GM20000 (cell line): ENCODE measurements around the gene TTLL5.

Source experiments
- DNase-seq: peaks from one replicate; pipeline ENCODE4 v3.0.0; 2012; ENCODE audit warnings: low spot score
- TF ChIP-seq, protein P1 (sequence below): IDR thresholded peaks from 2 replicates; pipeline ENCODE4 v1.5.1; 2012; ENCODE audit warnings: mild to moderate bottlenecking, control low read depth; ENCODE audit errors: extremely low read depth, missing control alignments

The TTLL5 gene

DNA sequence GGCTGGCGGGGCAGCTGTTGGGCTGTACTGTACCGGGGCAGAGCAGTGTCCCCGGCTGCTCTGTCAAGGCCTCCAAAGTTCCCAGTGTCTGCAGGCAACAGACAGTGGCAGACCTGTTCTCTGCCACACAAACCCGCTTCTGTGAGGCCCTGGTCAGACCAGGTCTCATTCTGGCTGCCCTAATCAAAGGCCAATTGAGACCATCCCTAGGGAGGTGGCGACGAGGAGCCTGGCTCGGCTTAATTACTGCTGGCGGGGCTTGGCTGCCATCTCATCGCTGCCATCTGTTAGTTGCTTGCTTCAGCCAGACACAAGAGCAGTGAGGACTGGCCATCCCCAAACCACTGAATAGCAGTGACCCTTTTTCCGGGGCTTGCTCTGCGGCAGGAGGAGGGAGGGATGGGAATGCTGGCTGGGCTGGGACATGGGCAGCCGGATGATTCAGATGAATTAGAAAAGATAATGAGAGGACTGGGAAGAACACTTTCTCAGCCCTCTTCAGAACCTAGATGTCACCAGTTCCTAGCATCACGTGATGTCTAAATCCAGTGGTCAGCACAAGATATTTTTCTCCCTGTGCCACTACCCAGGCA, 24.9 kb upstream of the TTLL5 start:
- DNase-seq, result no peak
- TF ChIP-seq, protein P1, sequence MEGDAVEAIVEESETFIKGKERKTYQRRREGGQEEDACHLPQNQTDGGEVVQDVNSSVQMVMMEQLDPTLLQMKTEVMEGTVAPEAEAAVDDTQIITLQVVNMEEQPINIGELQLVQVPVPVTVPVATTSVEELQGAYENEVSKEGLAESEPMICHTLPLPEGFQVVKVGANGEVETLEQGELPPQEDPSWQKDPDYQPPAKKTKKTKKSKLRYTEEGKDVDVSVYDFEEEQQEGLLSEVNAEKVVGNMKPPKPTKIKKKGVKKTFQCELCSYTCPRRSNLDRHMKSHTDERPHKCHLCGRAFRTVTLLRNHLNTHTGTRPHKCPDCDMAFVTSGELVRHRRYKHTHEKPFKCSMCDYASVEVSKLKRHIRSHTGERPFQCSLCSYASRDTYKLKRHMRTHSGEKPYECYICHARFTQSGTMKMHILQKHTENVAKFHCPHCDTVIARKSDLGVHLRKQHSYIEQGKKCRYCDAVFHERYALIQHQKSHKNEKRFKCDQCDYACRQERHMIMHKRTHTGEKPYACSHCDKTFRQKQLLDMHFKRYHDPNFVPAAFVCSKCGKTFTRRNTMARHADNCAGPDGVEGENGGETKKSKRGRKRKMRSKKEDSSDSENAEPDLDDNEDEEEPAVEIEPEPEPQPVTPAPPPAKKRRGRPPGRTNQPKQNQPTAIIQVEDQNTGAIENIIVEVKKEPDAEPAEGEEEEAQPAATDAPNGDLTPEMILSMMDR, result no peak

DNA sequence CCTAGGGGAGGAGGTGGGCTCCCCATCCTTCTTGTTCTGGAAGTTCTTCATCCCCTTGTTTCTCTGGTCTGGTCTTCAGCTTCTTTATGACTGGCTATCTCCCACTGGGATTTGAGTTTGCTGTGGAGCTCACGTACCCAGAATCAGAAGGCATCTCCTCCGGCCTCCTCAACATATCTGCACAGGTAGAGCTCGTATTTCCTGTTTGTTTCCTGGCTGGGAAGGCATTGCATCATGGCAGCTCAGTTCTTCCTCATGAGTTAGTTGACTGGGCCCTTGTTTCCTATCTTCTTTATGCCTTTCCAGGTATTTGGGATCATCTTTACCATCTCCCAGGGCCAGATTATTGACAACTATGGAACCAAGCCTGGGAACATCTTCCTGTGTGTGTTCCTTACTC, 20.2 kb upstream of the TTLL5 start:
- TF ChIP-seq, protein P1, result no peak
- no peak for DNase-seq

DNA sequence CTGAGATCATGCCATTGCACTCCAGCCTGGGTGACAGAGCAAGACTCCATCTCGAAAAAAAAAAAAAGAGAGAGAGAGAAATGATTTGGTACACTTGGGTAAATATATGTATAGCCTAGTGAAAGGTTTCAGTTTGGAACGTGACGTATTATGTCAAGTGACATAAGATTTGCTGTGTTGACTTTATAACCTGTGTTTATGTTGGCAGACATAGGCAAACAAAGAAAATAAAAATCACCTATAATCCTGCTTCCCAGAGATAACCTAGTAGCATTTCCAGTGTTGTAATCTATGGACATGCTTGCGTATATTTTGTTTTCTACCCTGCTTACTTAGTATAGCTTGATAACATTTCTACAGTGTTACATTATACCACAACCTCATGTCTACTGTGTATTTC, 17.1 kb upstream of the TTLL5 start:
- TF ChIP-seq, protein P1, result no peak
- DNase-seq, result no peak

DNA sequence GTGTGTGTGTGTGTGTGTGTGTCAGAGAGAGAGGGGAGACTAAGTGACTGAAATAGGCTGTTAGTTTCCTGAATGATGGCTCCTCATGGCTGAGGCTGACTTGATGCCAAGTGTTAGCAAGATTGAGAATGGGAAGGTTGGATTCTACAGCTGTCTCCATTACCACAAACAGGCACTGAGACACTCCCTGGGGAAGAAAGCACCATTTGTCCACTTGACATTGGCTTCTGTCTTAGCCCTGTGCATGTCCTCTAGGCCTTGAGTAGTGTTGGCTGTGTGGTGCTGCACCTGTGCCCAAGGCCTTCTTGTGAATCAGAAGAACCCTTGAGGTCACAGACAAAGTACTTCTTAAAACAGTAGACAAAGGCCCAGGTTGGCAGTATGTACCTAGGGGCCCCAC, 16.0 kb upstream of the TTLL5 start:
- no peak for DNase-seq
- TF ChIP-seq, protein P1, result no peak

DNA sequence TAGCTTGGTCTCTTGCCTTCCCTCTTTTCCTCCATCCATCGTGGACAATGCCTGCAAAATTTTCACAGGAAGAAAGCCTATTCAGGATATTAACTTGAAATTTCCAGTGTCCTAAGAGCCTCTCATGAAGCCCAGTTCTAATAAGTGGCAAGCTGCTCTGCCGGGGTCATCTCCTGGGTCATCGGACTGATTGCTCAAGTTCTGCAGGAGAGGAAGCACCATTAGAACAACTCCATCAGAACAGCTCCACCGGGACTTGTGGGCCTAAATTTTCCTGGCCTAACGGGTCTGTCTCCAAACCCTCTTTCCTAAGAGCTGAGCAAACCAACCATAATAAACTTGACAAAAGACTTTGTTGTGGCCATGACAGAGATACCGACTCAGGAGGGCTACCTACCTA, 14.3 kb upstream of the TTLL5 start:
- TF ChIP-seq, protein P1, result no peak
- no peak for DNase-seq

DNA sequence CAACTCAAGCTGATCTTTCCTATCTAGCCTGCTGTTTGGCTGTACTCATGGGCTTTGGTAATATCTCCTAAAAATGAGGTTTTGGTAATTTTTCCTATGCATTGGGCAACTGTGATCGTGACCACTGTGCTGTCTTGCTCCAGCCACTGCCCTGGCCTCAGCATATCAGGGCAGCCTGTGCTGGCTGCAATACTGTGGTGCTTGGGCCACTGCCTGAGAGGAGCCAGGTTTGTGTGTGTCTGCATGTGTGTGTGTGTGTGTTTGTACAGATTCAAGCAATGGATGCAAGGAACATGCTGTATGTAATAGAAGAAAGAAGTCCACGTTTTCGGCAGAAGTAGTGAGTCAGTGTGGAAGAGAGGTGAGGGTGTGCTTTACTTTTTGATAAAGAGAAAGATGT, 13.4 kb upstream of the TTLL5 start:
- TF ChIP-seq, protein P1, result no peak
- no peak for DNase-seq

DNA sequence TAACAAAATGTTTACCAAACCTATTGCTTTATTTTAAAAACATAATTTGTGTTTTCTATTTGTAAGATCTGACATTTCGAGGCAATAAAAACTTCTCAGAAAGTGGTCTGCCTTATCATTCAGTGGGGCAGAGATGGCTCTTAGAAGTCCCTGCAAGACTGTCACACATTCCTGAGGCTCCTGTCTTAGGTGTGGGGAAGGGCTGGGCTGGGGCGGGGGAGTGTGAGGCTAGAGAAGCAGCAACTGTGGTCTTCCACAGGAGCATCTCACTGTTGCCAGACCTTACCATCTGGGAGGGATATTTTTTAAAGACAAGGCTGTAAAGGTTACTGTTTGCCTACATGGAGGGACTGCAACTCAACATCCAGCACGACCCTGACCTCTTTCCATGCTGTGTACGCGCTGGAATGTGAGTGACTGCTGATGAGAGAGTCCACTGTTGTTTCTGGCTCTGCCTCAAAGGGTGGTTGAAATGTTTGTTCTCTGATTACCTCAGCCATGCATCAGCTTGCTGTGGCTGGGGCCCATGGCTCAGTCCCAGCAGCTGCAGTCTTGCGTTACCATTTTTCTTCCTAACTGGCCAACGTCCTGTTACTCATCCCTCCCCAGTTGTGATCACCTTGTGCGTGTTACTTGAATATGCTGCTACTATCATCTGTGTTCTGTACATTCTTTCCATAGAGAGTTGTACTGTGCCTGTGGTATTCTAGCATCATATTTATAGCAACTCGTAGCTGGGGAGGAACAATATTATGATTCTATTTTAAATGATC, 12.8 kb upstream of the TTLL5 start:
- no peak for DNase-seq
- TF ChIP-seq, protein P1, result no peak
